Spleen (tissue), 11 donors: Measurements from ENCODE around the gene TTC23L. TPM values are rescaled to one million over a fixed set of nuclear protein-coding genes. Genes with fewer than 3 reads are reported as not detected.

ENCODE experiments used
- DNase-seq: peaks from one replicate; pipeline ENCODE4 v3.0.0-alpha.2; 2020
- H3K27ac ChIP-seq, 8 donors: fragments of 200-600 bp; sonication (generic) in 7 of 8; 1 replicate in 4 of 8; 2 replicates in 4 of 8; pipeline versions ENCODE4 v1.5.0 to v1.8.0; 2016 to 2021; ENCODE audit warnings: inconsistent platforms in 4 of 8, mild to moderate bottlenecking in 4 of 8, moderate library complexity in 1 of 8
- H3K27me3 ChIP-seq, 7 donors: fragments of 200-600 bp; sonication (generic) in 6 of 7; replicated peaks in 1 of 7; 1 replicate in 4 of 7; 2 replicates in 3 of 7; pipeline versions ENCODE4 v1.5.0 to v1.8.0; 2016 to 2021; ENCODE audit warnings: inconsistent platforms in 3 of 7, mild to moderate bottlenecking in 1 of 7
- H3K36me3 ChIP-seq, 6 donors: fragments of 200-600 bp; sonication (generic) in 5 of 6; 1 replicate in 4 of 6; 2 replicates in 2 of 6; pipeline versions ENCODE4 v1.5.0 to v1.8.0; 2016 to 2021; ENCODE audit warnings: inconsistent platforms in 2 of 6
- H3K4me1 ChIP-seq, 6 donors: fragments of 200-600 bp; sonication (generic) in 5 of 6; 1 replicate in 3 of 6; 2 replicates in 3 of 6; pipeline versions ENCODE4 v1.5.0 to v1.8.0; 2016 to 2021; ENCODE audit warnings: inconsistent platforms in 3 of 6
- H3K4me3 ChIP-seq, 8 donors: fragments of 200-600 bp; sonication (generic) in 7 of 8; 1 replicate in 4 of 8; 2 replicates in 4 of 8; pipeline versions ENCODE4 v1.5.0 to v1.8.0; 2016 to 2021; ENCODE audit warnings: inconsistent platforms in 4 of 8, mild to moderate bottlenecking in 4 of 8, moderate library complexity in 2 of 8
- H3K9me3 ChIP-seq, 8 donors: fragments of 200-600 bp; sonication (generic) in 7 of 8; 1 replicate in 4 of 8; 2 replicates in 4 of 8; pipeline versions ENCODE4 v1.5.0 to v1.8.0; 2016 to 2021; ENCODE audit warnings: inconsistent platforms in 4 of 8
- CTCF ChIP-seq, 11 experiments: fragments of 200-600 bp in 7 of 11; fragments of 450-650 bp in 4 of 11; sonication (generic) in 4 of 11; IDR thresholded peaks in 8 of 11; conservative IDR thresholded peaks in 3 of 11; 1 replicate in 7 of 11; 2 replicates in 4 of 11; pipeline versions ENCODE4 v1.4.0 to v1.8.0; 2016 to 2021; ENCODE audit warnings: antibody characterized with exemption in 11 of 11, inconsistent platforms in 4 of 11, mild to moderate bottlenecking in 1 of 11
- POLR2A ChIP-seq, 3 donors: fragments of 450-650 bp; IDR thresholded peaks; one replicate each; pipeline ENCODE4 v1.5.1; 2017; ENCODE audit warnings: antibody characterized with exemption in 3 of 3, mild to moderate bottlenecking in 1 of 3
- POLR2AphosphoS5 ChIP-seq, 3 donors: sonication (generic); formaldehyde crosslinking; IDR thresholded peaks; one replicate each; pipeline ENCODE4 v1.5.1; 2017; ENCODE audit warnings: antibody characterized with exemption in 3 of 3
- WGBS, 5 donors: extraction: QIAGEN DNeasy Blood & Tissue Kit in 3 of 5; methylation state at CpG; one replicate each; pipeline versions ENCODE4 v1.1.5 to v1.1.7; 2013 to 2018; 5-methylcytosine and 5-hydroxymethylcytosine counted together
- intact Hi-C: fragments of 100-400 bp; cut with DNase I; formaldehyde crosslinking; loops from one replicate; pipeline ENCODE4 v1.15.0; 2023; ENCODE audit warnings: low total_unique reads
- polyA plus RNA-seq, 3 donors: library from polyadenylated mRNA; stranded (reverse); fragments of 200-250 nt; gene quantifications; one replicate each; pipeline ENCODE4 v1.2.1, GENCODE V29; 2013
- total RNA-seq, 7 donors: library from RNA; depleted of rRNA in 3 of 7; stranded (reverse); fragments of >200 nt in 3 of 7; fragmentation: NEBNext Ultra II Directional in 4 of 7; extraction: Animal tissue kit (Norgen Biotek cat#: 25700) in 4 of 7; gene quantifications; one replicate each; pipeline versions ENCODE4 v1.1.0 to v1.2.1, GENCODE V29; 2016 to 2021
- donor health status: healthy with polysubstance abuse.
- donor health status: DM: no; HTN: no; CAD: no; lungs with moderate emphysema.
- donor health status: DM: no; HTN: no; CAD: no.
- donor health status: Bipolar disorder and iron deficiency.
- donor health status: healthy.
- donor health status: DM: no; HTN: no; CAD: no.
- donor health status: DM: yes; HTN: yes; CAD: no.

The TTC23L gene
- total and polyA plus RNA-seq, 10 donors = 0.07 to 0.42 (median 0.24) TPM; not detected in 4

GRCh38 chr5:34899066-34899465 lies 60.1 kb downstream of the TTC23L start:
- no peak for DNase-seq
- Histone ChIP-seq H3K9me3 (no peaks in the 10 kb centered on the region), H3K36me3 (peaks cover 0 to 9% (median 0%) of the 10 kb centered on the region in 6 donors), H3K4me1 (peaks cover 0 to 5% (median 0%) of the 10 kb centered on the region in 6 donors), H3K27ac (no peak overlapping the region), H3K4me3 (no peak overlapping the region), H3K27me3 (no peaks in the 10 kb centered on the region)
- TF ChIP-seq POLR2A (IDR thresholded peaks at IDR 0.05) (no peak), POLR2AphosphoS5 (IDR thresholded peaks at IDR 0.05) (no peak), CTCF (IDR thresholded peaks at IDR 0.05 in 8 of 11, conservative IDR thresholded peaks at IDR 0.05 in 3 of 11) (no peak)
- intact Hi-C loops = loop anchor here (5.0 to 10.0 kb wide), 2 partner anchors 377 to 414 kb away; no protein-coding TSS in a partner anchor
- WGBS, 5 donors = 91 to 100% (median 96%) methylated on average over 2 of the region's 2 CpGs

GRCh38 chr5:34900652-34901051 lies 61.7 kb downstream of the TTC23L start:
- no peak for DNase-seq
- WGBS, 5 donors = 90 to 95% (median 91%) methylated on average over 6 of the region's 6 CpGs
- Histone ChIP-seq H3K9me3 (no peaks in the 10 kb centered on the region), H3K27me3 (no peaks in the 10 kb centered on the region), H3K4me1 (peaks cover 0 to 10% (median 0%) of the 10 kb centered on the region in 6 donors), H3K4me3 (no peak overlapping the region), H3K36me3 (peaks cover 0 to 15% (median 0%) of the 10 kb centered on the region in 6 donors), H3K27ac (no peak overlapping the region)
- TF ChIP-seq POLR2A (IDR thresholded peaks at IDR 0.05) (no peak), CTCF (IDR thresholded peaks at IDR 0.05 in 8 of 11, conservative IDR thresholded peaks at IDR 0.05 in 3 of 11) (no peak), POLR2AphosphoS5 (IDR thresholded peaks at IDR 0.05) (no peak)
- intact Hi-C loops = no loop called here

- H3K4me3 ChIP-seq = no peak overlapping the region
- DNase-seq = no peak
- intact Hi-C loops = no loop called here
- H3K27ac ChIP-seq = no peak overlapping the region
- WGBS, 5 donors = 31 to 71% (median 67%) methylated on average over 1 of the region's 1 CpG
- H3K36me3 ChIP-seq = peaks cover 0 to 35% (median 5%) of the 10 kb centered on the region in 6 donors
- H3K4me1 ChIP-seq = peaks cover 0 to 5% (median 0%) of the 10 kb centered on the region in 6 donors
- H3K9me3 ChIP-seq = no peaks in the 10 kb centered on the region
- TF ChIP-seq CTCF (IDR thresholded peaks at IDR 0.05 in 8 of 11, conservative IDR thresholded peaks at IDR 0.05 in 3 of 11) (no peak), POLR2AphosphoS5 (IDR thresholded peaks at IDR 0.05) (no peak), POLR2A (IDR thresholded peaks at IDR 0.05) (no peak)
- H3K27me3 ChIP-seq = no peaks in the 10 kb centered on the region
These were observed 64.3 kb downstream of the TTC23L start for GRCh38 chr5:34903260-34903659.

DNA sequence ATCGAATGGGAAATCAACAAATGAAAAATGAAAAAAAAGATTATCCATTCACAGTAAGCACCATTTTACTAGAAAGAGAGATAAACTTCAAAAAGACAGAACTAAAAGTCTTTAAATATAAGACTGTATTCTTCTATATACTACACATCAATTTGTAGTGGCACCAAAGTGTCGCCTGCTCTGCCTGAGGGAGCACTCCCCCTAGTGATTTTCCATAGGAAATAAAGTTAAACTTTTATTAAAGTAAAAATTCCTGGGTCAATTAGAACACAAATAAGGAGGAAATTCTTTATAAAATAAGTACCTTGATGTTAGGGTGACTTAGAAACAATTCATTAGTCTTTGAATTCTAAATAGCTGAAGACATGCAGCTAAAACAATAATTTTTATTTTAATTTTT lies 66.6 kb downstream of the TTC23L start:
- DNase-seq = no peak

More for the DNA sequence above, 66.6 kb downstream of the TTC23L start:
- Histone ChIP-seq H3K4me3 (no peak overlapping the region), H3K4me1 (peaks cover 0 to 5% (median 0%) of the 10 kb centered on the region in 6 donors), H3K9me3 (no peaks in the 10 kb centered on the region), H3K27ac (no peak overlapping the region), H3K27me3 (no peaks in the 10 kb centered on the region), H3K36me3 (peaks cover 0 to 58% (median 19%) of the 10 kb centered on the region in 6 donors)
- WGBS, 5 donors = 85 to 93% (median 86%) methylated on average over 2 of the region's 2 CpGs
- peak in 1 of 11 experiments; percentile 13 for TF ChIP-seq CTCF (IDR thresholded peaks at IDR 0.05 in 8 of 11, conservative IDR thresholded peaks at IDR 0.05 in 3 of 11)
- TF ChIP-seq POLR2A (IDR thresholded peaks at IDR 0.05) = no peak
- no peak for TF ChIP-seq POLR2AphosphoS5 (IDR thresholded peaks at IDR 0.05)
- intact Hi-C loops = no loop called here
